NCI-H2171 (cell line): ENCODE data around the gene TSHZ1.
"Not testable (repeated sequence)": the region's sequence is repeated elsewhere in the genome, so short reads cannot be mapped to it uniquely, and the experiment has no call there.

Source experiments
- DNase-seq: peaks from one replicate; lab custom pipeline; 2025; lab: John Stamatoyannopoulos, UW

The TSHZ1 gene

GRCh38 chr18:75183973-75184493, 26.6 kb upstream of the TSHZ1 start:
- DNase-seq, result no peak

GRCh38 chr18:75185460-75185859, 25.1 kb upstream of the TSHZ1 start:
- no peak for DNase-seq

GRCh38 chr18:75187702-75188101, 22.9 kb upstream of the TSHZ1 start:
- DNase-seq, result not testable (repeated sequence)

GRCh38 chr18:75189696-75190095, 20.9 kb upstream of the TSHZ1 start:
- DNase-seq, result no peak

- no peak for DNase-seq
These were observed 17.7 kb upstream of the TSHZ1 start for GRCh38 chr18:75192899-75193298.

GRCh38 chr18:75198036-75198435, 12.6 kb upstream of the TSHZ1 start:
- DNase-seq, result no peak

GRCh38 chr18:75199327-75199726, 11.3 kb upstream of the TSHZ1 start:
- no peak for DNase-seq

GRCh38 chr18:75200071-75200470, 10.5 kb upstream of the TSHZ1 start:
- DNase-seq, result no peak

- DNase-seq, result no peak
These were observed 9.9 kb upstream of the TSHZ1 start for GRCh38 chr18:75200605-75201280.

GRCh38 chr18:75201282-75202270, 9.0 kb upstream of the TSHZ1 start:
- no peak for DNase-seq

- DNase-seq, result no peak
These were observed 7.8 kb upstream of the TSHZ1 start for GRCh38 chr18:75202696-75203365.

- no peak for DNase-seq
These were observed 7.0 kb upstream of the TSHZ1 start for GRCh38 chr18:75203416-75204268.

- DNase-seq, result no peak
These were observed 6.3 kb upstream of the TSHZ1 start for GRCh38 chr18:75204269-75204731.

GRCh38 chr18:75204732-75205513, 5.7 kb upstream of the TSHZ1 start:
- no peak for DNase-seq

GRCh38 chr18:75205514-75206132, 5.0 kb upstream of the TSHZ1 start:
- no peak for DNase-seq

- no peak for DNase-seq
These were observed 3.9 kb upstream of the TSHZ1 start for GRCh38 chr18:75206452-75207309.

GRCh38 chr18:75207310-75208154, 3.1 kb upstream of the TSHZ1 start:
- DNase-seq, result no peak
